Stimulated activated CD4-positive, alpha-beta T cell treated with anti-CD3 and anti-CD28 coated beads, Interleukin-1b, Interleukin-23, amount 100 ng/mL, for 48 hours (primary cell): Measurements from ENCODE around the gene PPIF.

Experiments
- DNase-seq: peaks from one replicate; pipeline ENCODE4 v3.0.0-alpha.2; 2020

Gene PPIF

GRCh38 chr10:79387974-79388850 is 40.9 kb downstream of the PPIF start:
- DNase-seq: no peak

GRCh38 chr10:79390057-79390456 is 42.8 kb downstream of the PPIF start:
- DNase-seq: no peak

- DNase-seq: no peak
Observed at GRCh38 chr10:79390551-79391229, 43.4 kb downstream of the PPIF start.

- no peak for DNase-seq
Observed at GRCh38 chr10:79391231-79392019, 44.2 kb downstream of the PPIF start.

GRCh38 chr10:79392020-79392398 is 44.7 kb downstream of the PPIF start:
- no peak for DNase-seq

GRCh38 chr10:79392506-79393176 is 45.4 kb downstream of the PPIF start:
- no peak for DNase-seq

DNA sequence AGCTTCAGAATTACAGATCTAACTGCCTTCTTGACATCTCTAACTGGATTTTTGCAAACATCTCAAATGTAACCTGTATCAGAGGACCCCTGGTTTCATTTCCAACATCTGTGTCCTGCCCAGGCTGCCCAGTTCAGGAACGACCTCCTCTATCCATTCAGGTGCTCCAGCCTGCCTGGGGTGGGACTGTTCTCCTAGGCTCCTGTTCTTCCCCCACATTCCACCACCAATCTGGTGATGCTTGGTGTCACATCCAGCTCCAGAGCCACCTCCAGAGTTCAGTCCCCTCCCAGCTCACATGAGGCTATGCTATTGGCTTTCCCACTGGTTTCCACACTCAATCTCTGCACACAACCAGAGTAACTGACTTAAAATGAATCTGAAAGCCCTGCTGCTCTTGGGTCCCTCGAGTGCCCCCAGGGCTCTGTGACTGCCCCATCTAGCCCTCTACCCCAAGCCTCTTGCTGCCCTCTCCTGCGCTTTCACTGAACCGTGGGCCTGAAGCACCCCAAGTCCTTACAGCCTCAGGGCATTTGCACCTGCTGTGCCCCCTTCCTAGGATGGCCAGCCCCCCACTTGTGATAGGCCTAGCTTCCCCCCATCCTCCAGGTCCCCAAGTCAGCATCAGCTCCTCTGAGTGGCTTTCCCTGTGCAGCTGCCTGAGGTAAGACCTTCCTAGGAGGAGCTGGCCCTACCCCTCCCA is 46.1 kb downstream of the PPIF start:
- no peak for DNase-seq

DNA sequence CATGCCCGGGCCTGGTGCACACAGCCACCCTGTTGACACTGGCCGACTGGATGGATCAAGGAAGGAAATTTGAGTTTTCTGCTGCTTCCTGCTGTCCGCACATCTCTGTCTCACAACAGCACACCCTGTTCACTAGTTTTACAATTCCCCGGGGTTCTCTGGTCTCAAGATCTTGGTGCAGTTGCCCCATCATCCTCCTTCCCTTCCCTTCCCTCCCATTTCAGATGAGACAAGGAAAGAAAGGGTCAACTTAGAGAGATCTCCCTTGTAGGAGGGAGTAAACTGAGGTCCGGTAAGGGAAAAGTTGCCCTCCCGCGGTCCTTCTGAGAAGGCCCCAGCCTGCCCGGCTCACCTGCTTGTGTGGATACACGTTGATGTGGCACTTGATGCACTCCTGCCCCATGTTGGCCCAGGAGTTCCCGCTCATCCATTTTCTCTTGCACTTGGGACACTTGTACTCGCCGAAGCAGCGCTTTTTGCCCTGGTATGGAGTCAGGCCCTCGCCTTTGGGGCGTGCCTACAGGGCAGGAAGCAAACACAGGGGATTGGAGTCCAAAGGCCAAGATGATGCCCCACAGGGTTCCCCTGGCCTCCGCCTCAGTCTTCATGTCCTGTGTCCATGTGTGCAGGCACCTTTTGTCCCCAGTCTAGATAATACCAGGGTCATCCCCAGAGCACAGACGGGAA is 46.8 kb downstream of the PPIF start:
- no peak for DNase-seq

DNA sequence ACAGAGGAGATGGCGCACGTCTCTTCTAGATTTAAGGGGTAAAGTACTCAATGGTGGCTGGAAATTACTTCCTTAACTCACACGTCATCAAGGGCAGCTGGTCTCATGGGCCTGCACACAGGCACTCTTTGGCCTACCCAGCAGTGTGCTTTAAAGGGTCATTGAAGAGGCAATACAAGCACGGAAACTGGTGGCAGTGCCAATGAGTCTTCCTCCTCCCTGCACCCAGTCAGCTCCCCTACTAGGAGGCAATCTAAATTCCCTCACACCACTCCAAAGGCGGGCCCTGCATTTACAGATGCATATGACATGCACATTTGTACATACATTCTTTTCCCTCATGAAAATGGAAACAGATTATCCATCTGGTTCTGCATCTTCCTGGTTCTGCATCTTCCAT is 47.4 kb downstream of the PPIF start:
- DNase-seq: no peak

- DNase-seq: no peak
Observed at GRCh38 chr10:79396520-79396919, 49.3 kb downstream of the PPIF start.

- no peak for DNase-seq
Observed at GRCh38 chr10:79397051-79397450, 49.8 kb downstream of the PPIF start.

DNA sequence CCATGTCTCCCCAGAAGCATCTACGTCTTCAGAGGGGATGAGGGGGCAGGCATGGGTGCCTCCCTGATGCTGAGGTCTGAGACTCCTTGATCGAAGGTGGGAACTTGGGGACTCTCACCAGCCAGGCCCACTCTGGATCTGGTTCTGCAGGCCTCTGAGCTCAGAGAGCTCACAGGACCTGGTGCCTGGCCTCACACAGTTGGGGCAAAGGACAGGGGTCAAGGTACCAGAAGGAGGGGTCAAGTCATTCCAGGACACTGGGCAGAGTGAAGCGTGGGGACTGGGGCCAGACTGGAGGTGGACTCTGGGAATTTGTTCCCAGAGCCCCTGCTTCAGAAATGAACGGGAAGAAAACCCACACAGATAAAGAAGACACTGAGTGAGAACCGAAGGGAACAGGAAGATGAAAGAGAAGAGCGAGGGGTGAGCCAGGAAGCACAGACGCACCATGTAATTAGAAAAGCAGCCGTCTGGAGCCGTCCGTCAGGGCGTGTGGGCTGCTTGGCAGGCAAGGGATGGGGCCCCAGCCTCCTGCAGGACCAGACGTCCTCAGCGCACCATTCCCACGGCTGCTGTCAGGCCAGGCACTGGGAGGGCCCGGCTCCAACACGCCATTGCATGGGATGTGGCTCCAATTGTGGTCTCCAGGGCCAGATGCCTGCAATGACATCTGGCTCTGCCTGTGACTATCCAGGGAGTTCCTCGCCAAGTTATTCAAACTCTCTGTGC is 50.5 kb downstream of the PPIF start:
- DNase-seq: no peak

DNA sequence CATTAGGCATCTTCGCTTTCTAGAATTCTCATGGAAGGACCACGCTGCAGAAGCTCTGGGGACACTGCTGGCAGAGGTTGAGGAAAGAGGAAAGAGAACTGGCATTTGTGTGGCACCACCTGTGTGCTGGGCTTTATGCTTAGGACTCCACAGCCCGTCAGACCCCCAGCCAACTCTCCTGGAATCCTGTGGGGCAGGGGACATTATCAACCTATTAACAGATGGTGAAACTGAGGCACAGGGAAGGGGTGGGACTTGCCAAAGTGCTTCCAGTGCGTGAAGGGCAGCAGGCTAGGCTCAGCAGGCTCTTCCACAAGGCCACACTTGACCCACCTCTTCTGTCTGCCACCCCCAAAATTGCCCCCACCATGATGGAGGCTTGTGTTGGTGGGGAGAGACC is 51.4 kb downstream of the PPIF start:
- DNase-seq: no peak

DNA sequence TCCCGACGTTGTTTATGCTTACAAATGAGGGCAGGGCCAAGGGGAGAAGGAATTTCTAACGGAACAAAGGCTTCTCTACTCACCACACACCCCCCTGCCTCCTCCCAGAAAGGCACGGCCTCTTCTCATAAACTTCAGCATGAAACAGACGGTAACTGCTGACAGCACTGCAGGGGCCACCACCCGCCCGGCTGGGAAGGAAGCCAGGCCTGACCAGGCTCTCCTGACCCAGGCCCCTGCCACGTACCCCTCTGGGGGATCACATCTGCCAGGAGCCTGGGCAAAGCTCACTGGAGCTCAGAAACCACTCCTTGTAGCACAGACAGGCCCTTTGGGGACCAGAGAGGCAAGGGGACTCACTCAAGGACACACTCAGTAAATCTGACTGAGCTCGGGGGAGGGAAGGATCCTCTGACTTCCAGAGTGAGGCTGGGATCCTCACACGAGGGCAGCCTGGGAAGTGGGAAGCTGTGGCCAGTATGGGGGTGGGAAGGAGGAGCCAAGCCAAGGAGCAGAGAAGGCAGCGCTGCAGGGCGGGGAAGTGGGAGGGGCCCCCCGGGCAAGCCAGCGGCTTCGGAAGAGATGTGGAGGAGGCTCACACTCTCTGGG is 52.1 kb downstream of the PPIF start:
- no peak for DNase-seq

- peak; percentile 59 for DNase-seq
Observed at GRCh38 chr10:79400146-79401004, 53.1 kb downstream of the PPIF start.

DNA sequence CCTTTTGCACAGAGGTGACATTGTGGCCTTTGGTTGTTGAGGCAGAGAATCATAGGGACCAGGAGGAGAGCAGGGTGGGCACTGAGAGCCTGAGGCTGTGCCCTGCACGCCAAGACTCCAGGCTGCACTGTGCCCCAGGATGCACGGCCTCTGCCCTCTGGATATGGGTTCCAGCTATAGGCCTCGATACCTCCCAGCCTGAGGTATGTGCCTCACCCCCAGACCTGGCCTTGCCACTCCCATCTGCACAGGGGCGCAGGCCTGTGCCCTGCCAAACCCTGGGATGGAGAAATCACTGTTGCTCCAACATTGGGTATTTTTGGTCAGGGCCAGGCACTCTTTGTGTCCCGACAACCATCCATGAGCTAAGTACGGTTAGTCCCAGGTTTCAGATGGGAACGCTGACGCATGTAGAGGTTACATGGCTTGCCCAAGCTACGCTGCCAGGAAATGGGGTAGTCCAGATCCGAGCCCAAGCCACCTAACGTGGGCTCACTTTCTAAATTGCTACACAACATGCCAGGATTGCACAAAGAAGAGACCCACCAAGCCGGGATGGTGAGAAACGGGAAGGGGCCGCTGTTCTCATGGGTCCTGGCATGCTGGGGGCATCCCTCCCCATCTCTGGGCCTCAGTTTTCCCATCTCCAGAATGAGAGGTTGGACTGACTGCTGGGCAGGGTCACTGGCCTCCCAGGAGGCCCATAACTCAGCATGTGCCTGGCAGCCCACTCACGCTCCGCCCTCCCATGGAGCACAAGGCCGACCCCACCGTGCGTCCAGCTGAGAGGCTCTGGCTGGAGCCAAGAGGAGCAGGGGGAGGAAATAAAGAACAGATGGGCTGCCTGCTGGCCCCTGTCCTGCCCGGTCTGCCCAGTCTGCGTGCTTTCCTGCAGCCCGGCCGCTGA is 54.0 kb downstream of the PPIF start:
- DNase-seq: no peak

DNA sequence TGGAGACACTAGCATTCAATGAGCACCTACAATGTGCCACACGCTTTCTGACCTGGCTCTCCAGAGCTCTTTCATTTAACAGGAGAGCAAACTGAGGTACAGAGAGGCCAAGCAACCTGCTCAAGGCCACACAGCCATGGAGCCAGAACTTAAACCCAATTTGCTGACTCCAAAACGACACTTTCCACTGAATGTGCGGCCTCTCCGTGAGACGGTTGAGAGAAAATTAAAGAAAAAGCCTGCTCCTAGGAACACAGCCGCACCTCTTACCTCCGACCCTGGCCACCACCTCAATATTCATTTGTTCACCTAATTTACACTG is 55.3 kb downstream of the PPIF start:
- DNase-seq: no peak

DNA sequence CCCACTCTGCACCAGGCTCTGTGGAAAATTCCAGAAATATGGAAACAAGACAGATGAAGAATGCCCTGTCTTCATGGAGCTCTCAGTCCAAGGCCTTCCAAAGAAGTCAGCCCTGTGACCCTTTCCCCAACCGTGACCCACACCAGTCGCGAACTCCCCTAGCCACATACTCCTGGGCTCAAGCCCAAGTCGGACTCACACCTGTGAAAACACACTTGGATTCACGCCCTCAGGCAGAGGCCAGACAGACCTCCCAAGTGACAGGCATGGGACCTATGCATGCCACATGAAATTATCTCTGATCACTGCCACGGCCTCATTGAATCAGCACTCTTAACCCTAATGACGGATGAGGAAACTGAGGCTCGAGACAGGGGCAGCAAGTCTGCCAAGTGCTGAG is 55.7 kb downstream of the PPIF start:
- no peak for DNase-seq
